HL-60 (cell line): ENCODE data around the gene PCCB.

ENCODE experiments used
- DNase-seq, 2 experiments: peaks; one replicate each; pipeline ENCODE4 v3.0.0-alpha.2; 2010 to 2020; ENCODE audit warnings: low read depth in 1 of 2, low spot score in 1 of 2
- H3K27ac ChIP-seq: fragments of 250-450 bp; sonication (Bioruptor Pico); replicated peaks from 2 replicates; pipeline ENCODE4 v1.5.1; 2020; ENCODE audit warnings: mild to moderate bottlenecking, moderate library complexity
- H3K27me3 ChIP-seq: fragments of 250-450 bp; sonication (Bioruptor Pico); 2 replicates; pipeline ENCODE4 v1.5.1; 2021; ENCODE audit warnings: mild to moderate bottlenecking, moderate library complexity; ENCODE audit not compliant: insufficient read depth, poor library complexity, severe bottlenecking
- H3K4me3 ChIP-seq: replicated peaks from 2 replicates; pipeline ENCODE4 v1.5.1; 2011; ENCODE audit warnings: mild to moderate bottlenecking, control low read depth, low read length; ENCODE audit not compliant: insufficient read depth
- GABPA ChIP-seq: IDR thresholded peaks from 2 replicates; pipeline ENCODE4 v1.6.1; 2012; ENCODE audit warnings: low read depth
- POLR2AphosphoS5 ChIP-seq: IDR thresholded peaks from 2 replicates; pipeline ENCODE4 v1.6.1; 2012; ENCODE audit warnings: low read depth
- REST ChIP-seq: IDR thresholded peaks from 2 replicates; pipeline ENCODE4 v1.6.1; 2012; ENCODE audit warnings: low read depth; ENCODE audit not compliant: insufficient replicate concordance
- SPI1 ChIP-seq: IDR thresholded peaks from 2 replicates; pipeline ENCODE4 v1.6.1; 2012; ENCODE audit warnings: low read depth, mild to moderate bottlenecking, borderline replicate concordance
- TF ChIP-seq, protein P1 (sequence below): IDR thresholded peaks from one replicate; pipeline ENCODE4 v1.5.1; 2011; ENCODE audit warnings: low read length, control low read depth, inconsistent platforms; ENCODE audit not compliant: insufficient read depth

The PCCB gene

GRCh38 chr3:136239094-136239493 lies 11.0 kb upstream of the PCCB start:
- TF ChIP-seq, protein P1, sequence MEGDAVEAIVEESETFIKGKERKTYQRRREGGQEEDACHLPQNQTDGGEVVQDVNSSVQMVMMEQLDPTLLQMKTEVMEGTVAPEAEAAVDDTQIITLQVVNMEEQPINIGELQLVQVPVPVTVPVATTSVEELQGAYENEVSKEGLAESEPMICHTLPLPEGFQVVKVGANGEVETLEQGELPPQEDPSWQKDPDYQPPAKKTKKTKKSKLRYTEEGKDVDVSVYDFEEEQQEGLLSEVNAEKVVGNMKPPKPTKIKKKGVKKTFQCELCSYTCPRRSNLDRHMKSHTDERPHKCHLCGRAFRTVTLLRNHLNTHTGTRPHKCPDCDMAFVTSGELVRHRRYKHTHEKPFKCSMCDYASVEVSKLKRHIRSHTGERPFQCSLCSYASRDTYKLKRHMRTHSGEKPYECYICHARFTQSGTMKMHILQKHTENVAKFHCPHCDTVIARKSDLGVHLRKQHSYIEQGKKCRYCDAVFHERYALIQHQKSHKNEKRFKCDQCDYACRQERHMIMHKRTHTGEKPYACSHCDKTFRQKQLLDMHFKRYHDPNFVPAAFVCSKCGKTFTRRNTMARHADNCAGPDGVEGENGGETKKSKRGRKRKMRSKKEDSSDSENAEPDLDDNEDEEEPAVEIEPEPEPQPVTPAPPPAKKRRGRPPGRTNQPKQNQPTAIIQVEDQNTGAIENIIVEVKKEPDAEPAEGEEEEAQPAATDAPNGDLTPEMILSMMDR = no peak
- TF ChIP-seq POLR2AphosphoS5 (no peak), REST (no peak), SPI1 (no peak), GABPA (no peak)
- DNase-seq = no peak
- Histone ChIP-seq H3K27ac (no peak overlapping the region), H3K27me3 (no peaks in the 10 kb centered on the region), H3K4me3 (no peak overlapping the region)

DNA sequence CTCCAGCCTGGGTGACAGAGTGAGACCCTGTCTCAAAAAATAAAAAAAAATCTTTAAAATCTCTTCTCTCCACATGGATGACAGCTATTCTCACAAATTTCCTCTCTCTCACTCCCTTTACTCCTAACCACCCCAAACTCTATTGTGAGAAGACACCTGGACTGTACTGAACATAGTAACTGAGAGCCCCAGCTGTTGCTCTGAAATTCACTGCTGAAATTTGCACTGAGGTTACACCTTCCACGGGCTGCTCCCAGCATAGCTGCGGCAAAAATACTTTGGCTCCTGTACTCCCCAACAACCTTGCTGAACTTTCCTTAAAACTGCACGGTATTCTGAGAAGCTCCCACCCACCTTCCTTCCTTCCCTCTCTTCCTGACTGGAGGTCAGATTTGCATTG lies 4.4 kb upstream of the PCCB start:
- Histone ChIP-seq H3K4me3 (no peak overlapping the region), H3K27ac (no peak overlapping the region), H3K27me3 (no peaks in the 10 kb centered on the region)
- no peak for TF ChIP-seq GABPA
- TF ChIP-seq, protein P1 = no peak
- no peak for TF ChIP-seq SPI1
- DNase-seq = no peak

- Histone ChIP-seq H3K4me3 (no peak overlapping the region), H3K27ac (no peak overlapping the region), H3K27me3 (no peaks in the 10 kb centered on the region)
- no peak for DNase-seq
- no peak for TF ChIP-seq GABPA
- TF ChIP-seq SPI1 = no peak
Observed at GRCh38 chr3:136247436-136247835, 2.7 kb upstream of the PCCB start.

GRCh38 chr3:136247855-136248590 lies 2.1 kb upstream of the PCCB start:
- Histone ChIP-seq H3K27me3 (no peaks in the 10 kb centered on the region), H3K4me3 (no peak overlapping the region), H3K27ac (no peak overlapping the region)
- TF ChIP-seq POLR2AphosphoS5 = no peak
- TF ChIP-seq, protein P1 = no peak
- TF ChIP-seq REST = no peak
- DNase-seq = no peak
